ENCODE measurements around the gene ITPKB.

DNA sequence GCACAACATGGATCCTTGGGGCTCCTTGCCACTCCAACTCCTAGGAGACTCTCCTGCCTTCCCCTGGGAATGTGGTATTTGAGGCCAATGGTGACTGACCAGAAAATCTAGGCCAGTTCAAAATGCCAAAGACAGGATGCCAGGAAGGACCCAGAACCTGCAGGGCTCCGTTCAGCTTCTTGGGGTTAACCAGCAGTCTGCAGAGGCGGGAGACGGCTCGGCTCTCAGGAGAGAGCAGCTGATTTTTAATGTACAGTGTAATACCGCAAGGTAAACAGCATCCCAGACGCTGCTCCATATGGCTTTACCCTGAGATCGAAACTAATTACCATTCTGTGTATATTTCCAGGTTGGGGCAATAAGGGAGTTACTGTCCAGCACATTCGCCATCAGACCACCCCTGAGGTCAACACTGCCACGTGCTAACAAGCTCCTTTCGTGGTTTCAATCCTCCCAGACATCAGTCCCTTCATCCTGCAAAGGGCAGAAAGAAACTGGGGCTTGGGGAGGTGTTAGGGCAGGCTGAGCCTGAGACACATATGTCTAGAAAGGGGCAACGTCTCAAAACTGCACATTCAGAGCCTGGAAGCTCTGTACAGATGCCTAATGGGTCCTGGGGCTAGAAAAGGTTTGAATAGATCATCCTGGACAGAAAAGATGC lies 16.7 kb downstream of the ITPKB start:
- no peak for TF ChIP-seq CTCF (IDR thresholded peaks at IDR 0.05)
- no peak for TF ChIP-seq POLR2A (IDR thresholded peaks at IDR 0.05)

All from heart left ventricle (tissue), 13 donors.